KOPT-K1 (cell line): Measurements from ENCODE around the gene MPP1.
"Not testable (repeated sequence)": the region's sequence is repeated elsewhere in the genome, so short reads cannot be mapped to it uniquely, and the experiment has no call there.

ENCODE experiments used
- H3K27ac ChIP-seq: fragments of 200-600 bp; sonication (generic); 2 replicates; pipeline ENCODE4 v1.5.1; 2016; ENCODE audit warnings: antibody characterized with exemption, mild to moderate bottlenecking, low read depth, low read length; ENCODE audit not compliant: poor library complexity, severe bottlenecking
- H3K36me3 ChIP-seq: fragments of 200-600 bp; sonication (generic); 2 replicates; pipeline ENCODE4 v1.5.1; 2017; ENCODE audit warnings: antibody characterized with exemption, mild to moderate bottlenecking, low read length, moderate library complexity; ENCODE audit not compliant: insufficient read depth
- H3K9me3 ChIP-seq: fragments of 200-600 bp; sonication (generic); 2 replicates; pipeline ENCODE4 v1.5.1; 2017; ENCODE audit warnings: antibody characterized with exemption, low read length, mild to moderate bottlenecking; ENCODE audit not compliant: insufficient read depth, poor library complexity, severe bottlenecking

MPP1 gene

DNA sequence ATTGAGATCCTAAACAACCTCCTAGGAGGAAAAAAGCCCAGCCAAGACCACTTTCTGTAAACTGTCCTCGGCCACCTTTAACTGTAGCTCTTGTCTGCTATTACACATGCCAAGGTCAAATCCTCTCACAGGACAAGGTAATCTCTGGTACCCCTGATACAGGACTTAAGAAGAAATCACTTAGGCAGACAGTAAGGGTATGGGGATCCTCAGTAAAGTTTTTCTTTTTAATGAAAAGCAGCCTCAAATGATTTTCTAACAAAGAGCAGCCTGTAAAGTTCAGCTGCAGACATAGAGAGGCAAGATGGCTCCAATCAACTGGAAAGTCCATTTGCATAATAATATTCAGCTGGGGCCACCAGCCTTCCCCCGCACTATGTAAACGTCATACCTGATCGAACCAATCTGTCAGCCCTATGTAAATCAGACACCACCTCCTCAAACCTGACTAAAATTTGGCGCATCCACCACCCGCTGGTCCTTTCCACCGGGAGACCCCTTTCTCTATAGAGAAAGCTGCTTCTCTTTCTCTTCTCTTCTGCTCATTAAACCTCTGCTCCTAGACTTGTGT lies 14.6 kb upstream of the MPP1 start:
- no peaks in the 10 kb centered on the region for H3K36me3 ChIP-seq
- no peaks in the 10 kb centered on the region for H3K9me3 ChIP-seq
- no peak overlapping the region for H3K27ac ChIP-seq

DNA sequence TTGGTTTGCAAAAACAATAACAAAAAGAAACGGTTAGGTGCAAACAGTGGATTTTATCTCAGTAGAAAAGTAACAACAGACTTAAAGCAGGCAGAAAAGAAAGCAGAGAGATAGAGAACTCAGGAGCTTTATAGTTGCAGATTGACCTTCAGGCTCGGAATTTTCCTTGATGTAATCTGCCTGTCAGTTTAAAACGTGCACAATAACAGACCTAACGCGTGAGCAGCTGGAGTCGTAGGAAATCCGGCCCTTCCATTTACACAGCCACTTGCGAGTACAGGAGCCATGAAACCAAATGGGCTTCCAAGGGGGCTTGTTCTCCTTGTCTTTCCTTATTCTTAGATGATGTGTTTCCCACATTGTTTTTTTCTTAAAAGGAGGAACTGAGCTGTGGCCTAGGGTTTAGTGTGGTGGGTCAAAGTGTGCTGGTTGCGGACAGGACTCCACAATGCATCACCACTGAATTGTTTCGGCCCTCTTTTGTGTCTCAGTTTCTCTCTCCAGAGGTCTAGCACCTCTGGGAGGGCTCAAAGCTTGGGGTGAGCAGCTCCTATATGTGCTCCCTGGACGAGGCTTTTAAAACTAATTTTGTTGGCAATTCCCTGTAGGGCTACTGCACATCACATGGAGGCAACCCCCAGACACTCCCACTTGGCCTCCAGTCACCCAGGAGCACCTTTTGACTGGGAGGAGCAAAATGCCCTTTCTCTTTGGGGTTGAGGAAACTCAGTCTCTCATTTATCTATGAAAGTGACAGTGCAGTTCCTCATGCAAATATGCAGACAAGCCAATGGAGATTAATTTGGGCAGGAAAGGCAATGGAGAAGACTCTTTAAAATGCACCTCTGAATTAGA lies 13.9 kb upstream of the MPP1 start:
- no peaks in the 10 kb centered on the region for H3K9me3 ChIP-seq
- no peaks in the 10 kb centered on the region for H3K36me3 ChIP-seq
- no peak overlapping the region for H3K27ac ChIP-seq

DNA sequence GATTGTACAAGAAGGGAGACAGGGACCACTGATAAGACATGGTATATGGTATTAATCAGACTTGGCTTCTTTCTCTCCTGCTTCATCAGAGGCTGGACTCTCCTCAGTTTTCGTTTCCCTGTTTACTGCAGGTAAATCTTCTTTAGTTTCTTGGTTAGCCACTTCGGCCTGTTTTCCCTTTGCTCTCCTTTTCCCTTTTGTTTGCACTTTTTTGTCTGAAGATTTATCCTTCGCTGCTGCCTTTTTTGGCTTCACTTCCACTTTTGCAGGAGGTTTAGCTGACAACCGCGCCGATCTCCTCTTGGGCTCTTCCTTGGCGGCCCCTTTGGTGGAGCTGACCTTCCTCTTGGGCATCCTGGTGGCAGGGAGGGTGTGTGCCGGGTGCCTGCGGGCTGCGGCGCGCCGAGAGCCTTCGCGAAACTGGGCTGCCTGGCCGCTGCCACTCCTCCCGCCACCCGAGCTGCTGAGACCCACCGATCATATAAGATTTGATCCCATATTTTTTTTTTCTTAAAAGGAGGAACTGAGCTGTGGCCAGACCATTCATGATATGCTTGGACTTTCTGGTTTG lies 11.8 kb upstream of the MPP1 start:
- H3K9me3 ChIP-seq, H3K27ac ChIP-seq, H3K36me3 ChIP-seq: not testable (repeated sequence)

DNA sequence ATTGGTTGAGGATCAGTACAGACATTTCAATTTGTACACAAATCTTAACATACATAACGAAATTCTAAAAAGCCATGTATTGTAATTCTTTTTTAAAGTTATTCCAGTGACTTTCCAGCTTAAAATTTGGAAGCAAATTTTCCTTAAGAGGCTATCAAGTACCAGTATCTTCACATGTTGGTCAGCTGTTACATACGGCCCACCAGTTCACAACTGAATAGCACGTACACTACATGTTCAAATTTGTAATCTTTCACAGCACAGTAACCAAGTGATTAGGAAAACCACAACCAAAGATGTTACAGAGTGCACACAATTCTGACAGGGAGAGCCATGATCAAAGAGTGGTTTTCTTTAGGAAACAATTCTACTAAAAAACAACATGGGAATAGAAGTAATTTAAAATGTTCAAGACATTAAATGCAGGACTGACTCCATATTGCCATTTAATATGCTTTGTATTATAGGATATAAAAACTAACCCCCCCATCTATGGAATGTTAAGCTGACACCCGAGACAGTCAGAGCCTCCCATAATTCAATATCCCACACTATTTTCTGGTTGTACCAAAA lies 11.1 kb upstream of the MPP1 start:
- not testable (repeated sequence) for H3K9me3 ChIP-seq, H3K36me3 ChIP-seq, H3K27ac ChIP-seq

DNA sequence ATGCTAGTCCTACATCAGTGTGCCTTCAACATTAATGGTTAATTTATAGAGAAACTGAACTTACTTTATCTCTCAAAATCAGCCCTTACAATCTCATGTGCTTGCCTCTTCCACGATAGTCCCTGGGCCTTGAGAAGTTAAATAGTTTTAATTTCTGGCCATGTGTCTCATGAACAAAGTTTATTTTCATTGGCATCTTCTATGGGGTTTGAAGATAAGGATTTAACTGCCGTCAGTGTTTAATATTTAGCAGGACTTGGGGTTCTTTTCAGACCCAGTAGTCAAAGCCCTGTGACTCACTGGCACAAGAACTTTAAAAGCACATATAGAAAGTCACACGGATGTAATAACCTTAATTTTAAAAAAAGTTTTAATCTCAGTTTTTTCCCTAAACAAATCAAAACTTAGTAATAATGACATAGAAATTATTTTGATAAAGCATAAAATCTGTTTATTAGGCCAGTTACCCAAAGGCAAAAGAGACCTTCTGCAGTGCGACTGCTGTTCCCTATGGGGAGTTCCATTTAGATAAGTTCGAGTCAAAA lies 10.1 kb upstream of the MPP1 start:
- Histone ChIP-seq H3K36me3 (no peaks in the 10 kb centered on the region), H3K27ac (no peak overlapping the region), H3K9me3 (no peaks in the 10 kb centered on the region)

DNA sequence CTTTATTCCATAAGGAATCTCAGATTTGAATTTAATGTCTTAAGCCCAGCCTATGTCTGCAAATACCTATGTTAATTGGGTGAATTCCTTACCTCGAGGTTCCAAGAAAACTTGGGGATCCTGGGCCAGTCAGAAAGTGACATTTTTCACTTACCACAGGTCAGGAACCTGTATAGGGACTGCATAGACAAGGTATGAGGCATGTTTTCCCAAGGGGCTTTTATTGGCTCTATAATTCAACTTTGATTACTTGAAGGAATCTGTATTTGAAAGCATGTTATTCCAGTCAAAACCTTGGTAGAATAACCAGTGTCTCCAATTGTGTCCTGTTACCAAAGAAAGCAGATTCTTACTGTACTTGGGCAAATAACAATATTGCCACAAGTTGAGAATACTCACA lies 8.5 kb upstream of the MPP1 start:
- Histone ChIP-seq H3K36me3 (no peaks in the 10 kb centered on the region), H3K9me3 (no peaks in the 10 kb centered on the region), H3K27ac (no peak overlapping the region)

DNA sequence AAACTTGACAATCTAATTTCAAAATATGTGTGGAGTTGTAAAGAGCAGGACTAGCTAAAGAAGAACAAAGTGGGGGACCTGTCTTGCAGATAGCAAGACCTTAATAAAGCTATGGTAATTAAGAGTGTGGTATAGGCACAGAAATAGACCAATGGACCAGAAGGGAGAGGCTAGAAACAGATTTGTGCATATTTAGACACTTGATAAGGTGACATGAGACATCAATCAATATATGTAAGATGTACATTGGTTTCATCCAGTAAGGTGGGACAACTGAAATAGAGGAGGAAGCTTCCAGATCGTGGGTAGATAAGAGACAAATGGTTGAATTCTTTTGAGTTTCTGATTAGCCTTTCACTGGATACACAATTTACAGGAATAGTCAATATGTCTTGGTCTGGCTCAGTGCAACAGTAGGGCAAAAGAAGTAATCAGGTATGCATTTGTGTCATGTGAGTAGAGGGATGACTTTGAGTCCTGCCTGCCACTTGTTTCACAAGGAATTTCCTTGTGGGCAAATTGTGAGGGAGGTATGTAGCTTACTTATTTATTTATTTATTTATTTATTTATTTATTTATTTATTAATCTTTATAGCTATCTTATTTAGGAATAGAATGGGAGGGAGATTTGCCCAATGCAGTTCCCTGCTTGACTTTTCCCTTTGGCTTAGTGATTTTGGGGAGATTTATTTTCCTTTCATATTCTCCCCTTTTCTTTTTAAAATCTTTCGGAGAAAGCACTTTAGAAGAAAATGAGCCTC lies 7.2 kb upstream of the MPP1 start:
- Histone ChIP-seq H3K36me3 (no peaks in the 10 kb centered on the region), H3K9me3 (peaks cover 3% of the 10 kb centered on the region), H3K27ac (no peak overlapping the region)

DNA sequence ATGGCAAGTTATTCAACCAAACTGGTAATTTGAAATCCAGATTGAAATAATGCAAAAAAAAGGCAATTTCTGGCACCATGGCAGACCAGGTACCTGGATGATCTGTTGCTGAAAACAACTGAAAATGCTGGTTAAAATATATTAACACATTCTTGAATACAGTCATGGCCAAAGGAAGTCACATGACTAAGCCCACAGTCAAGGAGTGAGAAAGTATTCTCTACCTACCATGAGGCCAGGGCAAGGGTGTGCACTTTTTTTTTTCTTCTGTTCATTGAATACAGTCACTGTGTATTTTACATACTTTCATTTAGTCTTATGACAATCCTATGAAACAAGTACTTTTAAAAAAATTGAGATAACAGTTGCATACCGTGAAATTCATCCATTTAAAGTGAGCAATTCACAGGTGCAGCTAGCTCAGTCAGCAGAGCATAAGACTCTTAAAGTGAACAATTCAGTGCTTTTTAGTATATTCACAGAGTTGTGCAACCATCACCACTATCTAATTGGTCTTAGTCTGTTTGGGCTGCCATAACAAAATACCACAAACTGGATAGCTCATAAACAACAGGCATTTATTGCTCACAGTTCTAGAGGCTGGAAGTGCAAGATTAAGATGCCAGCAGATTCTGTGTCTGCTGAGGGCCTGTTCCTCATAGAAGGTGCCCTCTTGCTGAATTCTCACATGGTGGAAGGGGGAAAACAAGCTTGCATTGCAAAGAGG lies 4.8 kb upstream of the MPP1 start:
- H3K36me3 ChIP-seq, result no peaks in the 10 kb centered on the region

DNA sequence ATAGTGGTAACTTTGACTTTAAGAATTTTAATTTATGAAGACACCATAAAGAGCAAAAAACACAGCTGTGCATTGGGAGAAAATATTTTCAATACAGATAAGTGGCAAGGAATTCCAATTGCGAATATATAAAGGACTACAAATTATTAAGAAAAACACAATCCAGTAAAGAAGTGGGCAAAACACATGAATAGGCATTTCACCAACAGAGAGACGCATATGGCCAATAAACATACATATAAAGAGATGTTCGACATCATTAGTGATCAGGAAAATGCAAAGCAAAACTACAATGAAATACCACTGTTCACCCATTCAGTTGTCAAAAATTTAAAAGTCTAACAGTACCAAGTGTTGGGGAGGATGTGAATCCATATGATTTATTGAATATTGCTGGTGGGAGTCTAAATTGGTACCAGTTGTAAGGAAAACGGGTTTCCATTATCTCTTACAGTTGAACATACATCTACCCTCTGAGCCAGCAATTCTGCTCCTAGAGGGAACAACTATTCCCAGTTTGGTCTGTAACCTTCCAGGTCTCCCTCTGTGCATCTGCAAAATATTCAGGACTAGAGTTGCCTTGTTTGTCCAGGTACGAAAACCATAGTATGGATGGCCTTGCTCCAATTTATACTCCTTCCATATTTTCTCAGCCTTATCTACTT lies 1.7 kb upstream of the MPP1 start:
- Histone ChIP-seq H3K27ac (no peak overlapping the region), H3K9me3 (peaks cover 7% of the 10 kb centered on the region), H3K36me3 (no peaks in the 10 kb centered on the region)

More for the DNA sequence above, 4.8 kb upstream of the MPP1 start:
- peak overlapping the region; percentile 51 for H3K27ac ChIP-seq
- peaks cover 7% of the 10 kb centered on the region for H3K9me3 ChIP-seq

DNA sequence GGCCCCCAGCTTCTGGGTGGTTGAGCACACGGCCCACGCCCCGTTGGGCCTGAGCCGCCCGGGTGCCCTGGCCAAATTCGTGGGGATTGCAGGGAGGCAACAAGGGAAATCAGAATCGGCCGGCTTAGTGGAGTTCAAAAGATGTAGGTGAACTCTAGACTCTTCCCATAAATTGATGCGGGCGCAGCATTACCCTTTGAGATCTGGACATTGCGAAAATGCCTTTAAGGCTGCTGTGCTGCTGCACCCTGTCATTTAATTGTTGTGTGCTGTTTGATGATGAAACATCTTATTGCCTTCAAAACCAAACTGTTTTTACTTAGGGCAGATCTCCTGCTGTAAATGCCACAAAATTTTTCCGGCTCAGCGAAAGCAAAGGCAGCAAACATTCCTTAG lies 409 bp upstream of the MPP1 start:
- Histone ChIP-seq H3K27ac (peak overlapping the region; percentile 74), H3K9me3 (peaks cover 7% of the 10 kb centered on the region), H3K36me3 (no peaks in the 10 kb centered on the region)

DNA sequence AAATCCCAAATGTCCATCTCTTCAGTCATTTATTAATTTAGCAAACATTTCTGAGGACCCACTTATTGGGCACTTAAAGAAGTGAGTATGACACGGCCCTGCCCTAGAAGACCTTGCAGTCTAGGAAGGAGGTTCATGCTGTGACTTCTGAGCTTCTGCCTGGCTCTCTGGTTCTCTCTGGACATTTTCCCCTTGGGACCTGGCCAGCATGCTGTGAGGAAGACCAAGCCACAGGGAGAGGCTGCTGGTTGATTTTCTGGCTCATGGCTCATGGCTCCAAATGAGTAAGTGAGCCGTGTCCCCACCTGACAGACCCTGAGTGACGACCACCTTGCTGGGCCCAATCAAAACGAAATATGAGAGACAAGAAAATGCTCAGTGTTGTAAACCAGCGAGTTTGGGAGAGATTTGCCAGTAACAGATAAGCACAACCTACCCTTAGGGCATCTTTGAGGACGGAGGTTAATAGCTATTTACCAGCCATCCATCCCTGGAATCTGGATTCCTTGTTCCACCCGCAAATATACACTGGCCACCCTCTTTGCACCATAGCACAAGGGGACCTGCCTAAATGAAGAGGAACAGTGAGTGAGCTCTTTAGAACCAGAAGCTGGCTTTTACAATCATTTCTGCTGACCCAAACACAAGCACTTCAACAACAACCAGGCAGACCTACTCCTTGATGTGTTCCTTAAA lies 876 bp downstream of the MPP1 start:
- Histone ChIP-seq H3K36me3 (no peaks in the 10 kb centered on the region), H3K27ac (peak overlapping the region; percentile 74), H3K9me3 (peaks cover 7% of the 10 kb centered on the region)

DNA sequence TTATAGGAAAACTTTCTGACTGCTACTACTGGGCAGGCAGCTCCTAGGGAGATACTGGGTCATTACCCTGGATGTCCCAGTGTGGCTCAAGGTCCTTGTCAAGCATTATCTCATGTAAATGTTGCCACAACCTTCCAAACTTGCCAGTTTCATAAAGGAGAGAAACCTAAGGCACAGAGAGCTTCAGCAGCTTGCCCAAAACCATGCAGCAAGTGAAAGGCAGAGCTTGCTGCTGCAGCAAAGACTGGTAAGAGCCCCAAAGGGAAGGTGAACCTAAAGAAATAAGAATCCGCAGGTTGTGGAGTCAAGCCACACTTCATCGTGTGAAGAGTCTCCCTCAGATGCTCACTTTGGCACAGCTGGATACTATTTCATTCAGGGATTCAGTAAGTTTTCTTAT lies 2.3 kb downstream of the MPP1 start:
- Histone ChIP-seq H3K27ac (peak overlapping the region; percentile 74), H3K9me3 (peaks cover 7% of the 10 kb centered on the region)

DNA sequence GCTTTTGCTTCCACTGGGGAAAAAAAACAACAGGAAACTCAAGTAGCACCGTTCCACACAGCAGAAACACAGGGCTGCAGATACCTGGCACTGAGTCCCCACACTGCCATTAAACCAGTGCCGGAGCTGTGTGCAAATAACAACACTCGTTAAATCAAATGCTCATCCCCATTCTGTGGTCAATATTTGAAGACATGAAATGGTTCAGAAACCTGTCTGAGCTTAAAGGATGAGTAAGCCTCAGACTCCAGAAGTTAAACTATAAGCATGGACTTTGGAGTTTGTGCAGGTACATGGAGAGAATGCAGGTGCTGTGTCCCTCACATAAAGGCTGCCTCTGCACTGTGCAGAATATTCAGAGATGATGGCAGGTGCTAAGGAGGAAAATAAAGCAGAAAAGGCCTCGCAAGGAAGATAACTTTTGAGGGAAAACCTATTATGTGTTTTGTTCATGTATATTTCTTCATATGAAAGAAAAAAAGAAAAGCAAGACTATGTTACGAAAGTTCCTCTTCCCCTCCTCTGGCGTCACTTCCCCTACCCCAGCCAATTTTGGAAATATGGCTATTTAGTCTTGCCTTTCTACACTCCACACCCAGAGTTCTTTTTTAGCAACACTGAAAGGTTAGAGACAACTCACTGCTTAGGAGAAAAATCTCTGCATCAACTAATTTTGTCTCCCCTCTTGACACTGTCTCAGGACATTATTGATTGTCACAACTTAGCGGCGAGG lies 4.6 kb downstream of the MPP1 start:
- H3K36me3 ChIP-seq, result no peaks in the 10 kb centered on the region
- peak overlapping the region; percentile 96 for H3K27ac ChIP-seq
- no peaks in the 10 kb centered on the region for H3K9me3 ChIP-seq

More for the DNA sequence above, 2.3 kb downstream of the MPP1 start:
- no peaks in the 10 kb centered on the region for H3K36me3 ChIP-seq
